HEK293 (cell line): ENCODE results near the gene RBM39.

Experiments
- CTCF ChIA-PET: fragments of 350-600 bp; formaldehyde crosslinking; extraction: SDS; loops from one replicate; lab custom pipeline; 2021; ENCODE audit warnings: antibody characterized with exemption; lab: Yijun Ruan, JAX
- POLR2A ChIA-PET: fragments of 300-600 bp; formaldehyde crosslinking; extraction: SDS; loops from one replicate; lab custom pipeline; 2020; ENCODE audit warnings: antibody characterized with exemption, inconsistent platforms; lab: Yijun Ruan, JAX
- H3K27ac ChIP-seq: fragments of 200-500 bp; sonication (Bioruptor generic); 2 replicates; pipeline ENCODE4 v1.5.1; 2014; ENCODE audit warnings: low read depth, low read length, control low read depth, inconsistent platforms; ENCODE audit errors: extremely low read depth
- H3K36me3 ChIP-seq, 2 experiments: fragments of 200-500 bp in 1 of 2; sonication (Bioruptor generic) in 1 of 2; 1 replicate in 1 of 2; 2 replicates in 1 of 2; pipeline ENCODE4 v1.5.1; 2014 to 2017; ENCODE audit warnings: inconsistent platforms in 2 of 2, low read length in 2 of 2; ENCODE audit not compliant: control insufficient read depth in 2 of 2, insufficient read depth in 1 of 2
- H3K4me1 ChIP-seq: fragments of 200-500 bp; sonication (Bioruptor generic); 2 replicates; pipeline ENCODE4 v1.5.1; 2014; ENCODE audit warnings: mild to moderate bottlenecking, low read length, inconsistent platforms; ENCODE audit not compliant: control insufficient read depth, insufficient read depth
- H3K4me3 ChIP-seq: 2 replicates; pipeline ENCODE4 v1.5.1; 2011; ENCODE audit warnings: low read depth, mild to moderate bottlenecking, control low read depth, low read length, moderate library complexity
- H3K9me3 ChIP-seq: fragments of 200-500 bp; sonication (Bioruptor generic); 2 replicates; pipeline ENCODE4 v1.5.1; 2014; ENCODE audit warnings: low read depth, low read length, inconsistent platforms; ENCODE audit not compliant: control insufficient read depth, insufficient read depth
- IKZF3 ChIP-seq: fragments of 450-650 bp; IDR thresholded peaks from 2 replicates; pipeline ENCODE4 v1.5.0; 2018; ENCODE audit warnings: missing biosample characterization, mild to moderate bottlenecking, missing genetic modification characterization, moderate library complexity
- KLF9 ChIP-seq: fragments of 450-650 bp; formaldehyde crosslinking; IDR thresholded peaks from 2 replicates; pipeline ENCODE4 v1.5.1; 2016; ENCODE audit warnings: missing biosample characterization, missing genetic modification characterization, low read depth
- PRDM10 ChIP-seq: fragments of 450-650 bp; formaldehyde crosslinking; IDR thresholded peaks from 2 replicates; pipeline ENCODE4 v1.5.1; 2016; ENCODE audit warnings: missing biosample characterization, missing genetic modification characterization
- YY1 ChIP-seq: fragments of 450-650 bp; formaldehyde crosslinking; IDR thresholded peaks from 2 replicates; pipeline ENCODE4 v1.5.1; 2018; ENCODE audit warnings: missing biosample characterization, missing genetic modification characterization
- ZBTB26 ChIP-seq: fragments of 450-650 bp; formaldehyde crosslinking; optimal IDR thresholded peaks from 2 replicates; pipeline ENCODE3; 2016; ENCODE audit warnings: missing biosample characterization, mild to moderate bottlenecking, missing genetic modification characterization
- ZBTB44 ChIP-seq: fragments of 450-650 bp; IDR thresholded peaks from 2 replicates; pipeline ENCODE4 v1.5.1; 2018; ENCODE audit warnings: missing biosample characterization, mild to moderate bottlenecking, missing genetic modification characterization
- ZNF112 ChIP-seq: fragments of 450-650 bp; formaldehyde crosslinking; IDR thresholded peaks from 2 replicates; pipeline ENCODE4 v1.5.0; 2017; ENCODE audit warnings: missing biosample characterization, missing genetic modification characterization
- ZNF155 ChIP-seq: fragments of 450-650 bp; formaldehyde crosslinking; IDR thresholded peaks from 2 replicates; pipeline ENCODE4 v1.5.1; 2016; ENCODE audit warnings: missing biosample characterization, missing genetic modification characterization
- ZNF223 ChIP-seq: fragments of 450-650 bp; formaldehyde crosslinking; IDR thresholded peaks from 2 replicates; pipeline ENCODE4 v1.5.1; 2016; ENCODE audit warnings: missing biosample characterization, missing genetic modification characterization
- ZNF335 ChIP-seq: fragments of 450-650 bp; formaldehyde crosslinking; conservative IDR thresholded peaks from 2 replicates; pipeline ENCODE4 v1.5.1; 2016; ENCODE audit warnings: missing biosample characterization, missing genetic modification characterization
- ZNF366 ChIP-seq: fragments of 450-650 bp; formaldehyde crosslinking; conservative IDR thresholded peaks from 2 replicates; pipeline ENCODE4 v1.5.1; 2016; ENCODE audit warnings: missing biosample characterization, missing genetic modification characterization
- ZNF398 ChIP-seq: fragments of 450-650 bp; formaldehyde crosslinking; IDR thresholded peaks from 2 replicates; pipeline ENCODE4 v1.5.1; 2017; ENCODE audit warnings: missing biosample characterization, missing genetic modification characterization
- ZNF423 ChIP-seq: fragments of 450-650 bp; formaldehyde crosslinking; IDR thresholded peaks from 2 replicates; pipeline ENCODE4 v1.5.1; 2016; ENCODE audit warnings: missing biosample characterization, missing genetic modification characterization
- ZNF692 ChIP-seq: fragments of 450-650 bp; formaldehyde crosslinking; IDR thresholded peaks from 2 replicates; pipeline ENCODE4 v1.5.1; 2016; ENCODE audit warnings: missing biosample characterization, missing genetic modification characterization
- ZNF830 ChIP-seq: fragments of 450-650 bp; IDR thresholded peaks from 2 replicates; pipeline ENCODE4 v1.5.0; 2018; ENCODE audit warnings: missing biosample characterization, missing genetic modification characterization, low read depth, mild to moderate bottlenecking, moderate library complexity

Gene RBM39

GRCh38 chr20:35772563-35773058, 30.6 kb upstream of the RBM39 start (continued):
- TF ChIP-seq PRDM10 (tag by site-specific recombination) (no peak), ZNF335 (tag by site-specific recombination) (peak; percentile 73), ZNF112 (no peak), ZNF366 (tag by site-specific recombination) (no peak), IKZF3 (tag by site-specific recombination) (peak; percentile 67; the same call in 1 of the 2 replicates), KLF9 (tag by site-specific recombination) (peak; percentile 49; the same call in 1 of the 2 replicates), ZNF398 (tag by site-specific recombination) (no peak), YY1 (tag by site-specific recombination) (no peak), ZNF423 (tag by site-specific recombination) (no peak)

GRCh38 chr20:35771689-35772562, 29.9 kb upstream of the RBM39 start, which contains the start of gene PHF20:
Gene PHF20 (plus strand): TSS chr20:35772015. CDS start chr20:35801523, 29,508 bp downstream.
- H3K27ac ChIP-seq: peak within 1 kb of the TSS; percentile 55
- H3K36me3 ChIP-seq: peaks cover 0 to 8% of the 10 kb centered on the region in 2 experiments; a peak in 1 of 3 replicates
- POLR2A ChIA-PET: interaction anchor here (0.5 to 7.5 kb wide), 8 partner anchors 9 to 182 kb away, joined by 3 to 109 read pairs (median 4); partner anchors contain the start of genes RBM39 and SCAND1
- TF ChIP-seq ZBTB26 (tag by site-specific recombination) (peak; percentile 70), ZBTB44 (tag by site-specific recombination) (no peak), ZNF223 (tag by site-specific recombination) (0 out of 2 replicates have a peak, but pooled peaks have one; percentile 68), ZNF830 (tag by site-specific recombination) (no peak), ZNF692 (tag by site-specific recombination) (peak; percentile 92), PRDM10 (tag by site-specific recombination) (peak; percentile 44), ZNF155 (no peak)

More at GRCh38 chr20:35771689-35772562, 29.9 kb upstream of the RBM39 start, which contains the start of gene PHF20:
- CTCF ChIA-PET: interaction anchor here (1.0 to 1.6 kb wide), 2 partner anchors 29 to 182 kb away, joined by 3 to 4 read pairs; partner anchors contain the start of gene SCAND1
- peaks cover 19% of the 10 kb centered on the region for H3K4me1 ChIP-seq
- no peaks in the 10 kb centered on the region for H3K9me3 ChIP-seq
- H3K4me3 ChIP-seq: peak within 1 kb of the TSS; percentile 83
